ENCODE measurements around the gene TTLL5.

- TF ChIP-seq ZFP36 (IDR thresholded peaks at IDR 0.05; ENCODE audit: borderline replicate concordance, partially characterized antibody) = no peak
- no peak for TF ChIP-seq CTCF (IDR thresholded peaks at IDR 0.05)
- TF ChIP-seq BHLHE40 (IDR thresholded peaks at IDR 0.05; ENCODE audit: low read depth, low read length) = no peak
- TF ChIP-seq RAD21 (conservative IDR thresholded peaks at IDR 0.05 in 1 of 2, IDR thresholded peaks at IDR 0.05 in 1 of 2) = no peak
- TF ChIP-seq REST (IDR thresholded peaks at IDR 0.05) = no peak
- TF ChIP-seq KDM5A (IDR thresholded peaks at IDR 0.05) = no peak
- TF ChIP-seq CHD2 (IDR thresholded peaks at IDR 0.05; ENCODE audit: low read length, partially characterized antibody) = no peak
- no peak for TF ChIP-seq GATA3 (IDR thresholded peaks at IDR 0.05; ENCODE audit: borderline replicate concordance)
- TF ChIP-seq MAX (IDR thresholded peaks at IDR 0.05) = no peak
- no peak for TF ChIP-seq EP300 (IDR thresholded peaks at IDR 0.05)
- no peak for TF ChIP-seq SMC3 (IDR thresholded peaks at IDR 0.05)
- TF ChIP-seq CEBPB (IDR thresholded peaks at IDR 0.05) = no peak
- no peak for TF ChIP-seq POLR2A (IDR thresholded peaks at IDR 0.05; ENCODE audit: low read length)
These were observed 6.2 kb downstream of the TTLL5 start for GRCh38 chr14:75667099-75667765.

Measured in A549 (cell line).